ELR (cell line): ENCODE data around the gene SND1.

Experiments used
- DNase-seq: peaks from one replicate; pipeline ENCODE4 v3.0.0-alpha.2; 2015; ENCODE audit warnings: low read depth

Gene SND1

DNA sequence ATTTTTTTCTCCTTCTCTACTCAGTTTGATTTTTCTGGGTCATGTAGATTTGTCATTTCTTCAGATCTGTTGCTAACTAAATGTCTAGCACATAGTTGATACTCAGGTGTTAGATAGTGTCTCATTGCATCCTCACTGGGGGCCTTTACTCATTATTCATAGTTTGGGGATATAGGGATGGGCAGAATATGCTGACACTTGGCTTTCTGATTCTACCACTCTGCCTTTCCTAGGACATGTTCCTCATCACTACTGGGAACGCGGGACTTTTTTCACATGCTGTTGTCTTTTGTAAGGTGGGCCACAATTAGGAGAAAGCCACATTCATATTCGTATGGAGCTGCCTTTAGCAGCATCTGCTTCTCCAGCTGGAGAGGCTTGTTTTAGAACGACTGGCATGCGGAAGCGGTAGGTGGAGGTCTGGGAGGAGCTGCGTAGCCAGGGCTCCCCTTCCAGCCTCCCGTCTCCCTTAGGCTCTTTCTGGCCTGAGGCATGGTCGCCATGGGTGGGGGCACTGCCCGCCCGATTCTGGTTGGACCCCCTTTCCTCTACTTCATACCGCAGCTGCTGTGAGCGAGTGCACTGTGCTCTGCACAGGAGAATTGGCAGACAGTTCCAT is 78.8 kb downstream of the SND1 start:
- no peak for DNase-seq

DNA sequence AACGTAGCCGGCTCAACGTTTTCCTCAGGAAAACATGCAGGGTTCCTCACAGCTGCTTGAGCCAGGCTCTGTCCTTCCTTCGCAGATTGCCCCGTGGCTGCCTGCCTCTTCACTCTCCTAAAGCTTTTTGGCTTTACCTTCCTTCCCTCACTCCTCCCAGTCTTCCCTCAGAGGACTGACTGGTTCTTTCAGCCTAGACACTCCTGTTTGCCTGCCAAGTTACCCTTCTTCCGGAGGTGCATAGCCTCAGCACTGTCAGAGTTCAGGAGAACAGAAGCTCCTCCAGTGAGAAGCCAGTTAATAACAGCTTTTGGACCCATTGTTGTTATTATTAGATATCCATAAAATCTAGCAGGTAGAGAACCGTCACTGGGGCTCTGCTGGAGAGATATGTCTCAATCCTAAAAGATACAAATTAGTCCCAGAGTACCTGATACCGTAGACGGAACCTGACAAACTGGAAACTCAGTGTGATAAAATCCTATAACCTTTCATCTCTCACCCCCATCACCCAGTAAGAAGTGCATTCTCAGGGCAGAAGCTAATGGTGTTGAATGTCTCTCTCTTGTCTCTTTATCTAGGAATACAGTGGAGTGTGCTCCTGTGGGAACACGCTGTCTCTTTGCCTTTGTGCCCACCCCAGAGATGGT is 79.6 kb downstream of the SND1 start:
- no peak for DNase-seq

DNA sequence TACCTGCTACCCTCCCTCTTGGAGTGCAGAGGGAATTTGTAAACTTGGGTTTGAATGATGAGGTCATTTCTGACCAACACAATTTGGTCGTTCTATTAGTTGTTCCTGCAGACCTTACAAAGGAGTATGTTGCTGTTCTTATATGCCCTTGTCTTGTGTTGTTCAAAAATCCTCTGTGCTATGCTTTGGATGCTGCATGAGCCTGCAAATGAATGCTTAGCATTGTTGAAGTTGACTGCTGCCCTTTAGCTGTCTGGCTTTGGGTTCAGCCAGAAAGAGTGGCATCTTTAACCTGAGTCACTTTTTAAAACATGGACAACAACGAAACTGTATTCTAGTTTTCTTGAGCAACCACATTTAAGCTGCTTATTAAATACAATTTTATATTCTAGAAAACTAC is 80.3 kb downstream of the SND1 start:
- DNase-seq = no peak

DNA sequence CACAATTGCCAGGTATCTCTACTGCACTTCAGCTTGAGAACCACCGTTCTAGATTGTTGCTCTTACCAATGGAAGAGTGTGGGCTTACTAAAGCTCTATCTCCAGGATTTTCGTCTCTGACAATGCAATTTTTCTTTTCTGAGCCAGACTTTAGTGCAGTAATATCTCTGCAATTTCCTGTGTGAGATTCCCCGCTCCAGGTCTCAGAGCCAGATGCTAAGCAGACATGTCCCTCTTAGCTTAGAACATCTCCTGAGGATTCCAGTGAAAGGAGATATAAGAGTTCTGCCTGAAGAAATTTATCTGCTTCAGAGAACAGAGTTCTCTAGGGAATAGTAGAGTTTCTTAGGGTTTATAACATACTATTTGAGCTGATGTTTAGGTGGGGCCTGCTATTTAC is 82.0 kb downstream of the SND1 start:
- no peak for DNase-seq

DNA sequence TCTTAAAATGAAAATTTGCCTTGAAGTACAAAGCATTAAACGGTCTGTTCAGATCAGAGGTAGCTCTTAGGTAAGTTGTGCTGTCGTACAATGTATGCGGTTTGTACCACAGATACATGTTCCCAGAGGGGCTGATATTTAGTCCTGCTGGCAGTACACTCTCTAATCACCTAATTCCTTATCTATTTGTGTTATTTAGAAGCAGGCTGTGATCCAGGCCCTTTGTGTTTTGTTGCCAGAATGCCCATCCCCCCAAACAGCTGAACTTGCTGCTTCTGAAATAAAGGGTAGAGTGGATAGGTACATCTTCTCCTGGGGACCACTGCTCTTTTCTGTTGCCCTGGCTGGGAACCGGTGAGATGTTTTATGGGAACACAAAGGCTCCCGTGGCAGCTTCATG is 84.5 kb downstream of the SND1 start:
- no peak for DNase-seq

DNA sequence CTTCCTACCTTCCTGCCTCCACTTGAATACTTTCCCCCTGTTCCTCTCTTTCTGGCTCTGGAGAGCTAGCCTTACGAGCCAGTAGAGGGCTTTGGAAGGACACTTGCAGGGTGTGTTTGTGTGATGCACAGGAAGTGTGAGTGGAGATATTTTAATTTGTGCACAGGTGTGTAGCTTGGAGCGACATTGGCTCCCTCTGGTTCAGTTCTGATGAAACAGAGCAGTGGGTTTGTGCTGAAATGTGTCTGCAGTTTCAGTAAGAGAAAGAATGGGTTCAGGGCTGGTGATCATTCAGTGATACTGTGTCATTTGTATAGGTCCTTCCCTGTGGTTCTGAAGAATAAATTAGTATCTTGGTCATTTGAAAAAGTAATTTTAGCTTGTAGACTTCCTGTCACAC is 86.9 kb downstream of the SND1 start:
- no peak for DNase-seq

DNA sequence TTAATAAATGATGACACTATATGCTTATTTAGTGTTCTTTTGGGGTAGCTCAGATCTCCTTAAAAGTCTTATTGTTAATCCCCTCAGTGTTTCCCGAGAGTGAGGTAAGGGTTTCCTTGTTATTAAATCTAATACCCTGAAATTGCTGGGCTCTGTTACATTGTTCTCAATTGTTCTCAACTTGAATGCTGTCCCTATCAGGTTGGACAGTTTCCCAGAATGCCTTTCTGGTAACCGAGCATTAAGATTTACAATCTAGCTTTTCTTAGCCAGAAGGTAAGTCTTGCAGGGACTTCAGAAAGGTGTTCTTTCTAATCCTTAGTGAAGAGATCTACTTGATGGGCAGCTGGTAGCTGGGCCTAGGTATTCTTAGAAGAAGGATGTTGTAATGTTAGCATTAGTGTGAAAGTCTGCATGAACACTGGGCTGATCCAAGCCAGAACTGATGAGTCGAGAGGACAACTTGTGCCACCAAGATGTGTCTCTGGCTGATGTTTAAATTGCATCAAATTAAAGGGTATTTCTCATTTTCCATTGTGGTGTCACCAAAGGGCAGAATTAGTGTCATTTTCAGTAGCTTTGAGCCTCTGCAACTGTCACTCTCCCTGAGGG is 89.9 kb downstream of the SND1 start:
- no peak for DNase-seq

DNA sequence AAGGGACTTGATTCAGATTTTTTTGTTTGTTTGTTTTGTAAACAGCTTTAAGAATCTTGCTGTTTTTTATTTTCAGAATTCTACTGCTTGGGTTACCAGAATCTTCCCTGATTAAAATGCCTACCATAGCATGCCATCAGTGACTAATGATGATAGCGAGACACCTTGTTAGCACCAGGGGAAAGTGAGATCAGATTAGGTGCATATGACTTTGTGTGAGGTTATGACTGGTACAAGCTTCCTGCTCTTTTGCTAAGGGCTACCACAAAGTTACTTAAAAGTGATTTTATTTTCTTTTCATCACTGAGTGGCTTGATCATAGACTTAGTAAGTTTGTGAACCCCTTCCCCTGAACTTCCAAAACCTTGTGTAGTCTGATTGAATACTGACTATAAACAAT is 93.5 kb downstream of the SND1 start:
- no peak for DNase-seq

DNA sequence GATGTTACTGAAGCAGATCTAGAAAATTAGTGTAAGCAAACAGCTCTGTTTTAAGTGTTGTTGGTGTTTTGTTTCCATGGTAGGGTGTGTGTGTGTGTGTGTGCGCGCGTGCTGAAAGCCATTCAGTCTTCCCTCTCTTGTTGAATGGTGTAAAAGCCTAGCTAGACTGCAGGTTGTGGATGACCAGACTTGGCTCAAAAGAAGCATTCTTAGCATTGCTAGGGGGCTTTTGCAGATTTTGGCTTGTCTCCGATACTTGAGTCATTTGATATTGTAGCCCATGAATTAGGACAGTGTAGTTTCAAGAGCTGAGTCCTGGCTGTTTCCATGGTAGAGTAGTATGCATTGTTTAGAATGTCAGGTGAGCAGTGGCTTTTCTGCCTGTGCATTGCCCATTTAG is 99.1 kb downstream of the SND1 start:
- DNase-seq = no peak

DNA sequence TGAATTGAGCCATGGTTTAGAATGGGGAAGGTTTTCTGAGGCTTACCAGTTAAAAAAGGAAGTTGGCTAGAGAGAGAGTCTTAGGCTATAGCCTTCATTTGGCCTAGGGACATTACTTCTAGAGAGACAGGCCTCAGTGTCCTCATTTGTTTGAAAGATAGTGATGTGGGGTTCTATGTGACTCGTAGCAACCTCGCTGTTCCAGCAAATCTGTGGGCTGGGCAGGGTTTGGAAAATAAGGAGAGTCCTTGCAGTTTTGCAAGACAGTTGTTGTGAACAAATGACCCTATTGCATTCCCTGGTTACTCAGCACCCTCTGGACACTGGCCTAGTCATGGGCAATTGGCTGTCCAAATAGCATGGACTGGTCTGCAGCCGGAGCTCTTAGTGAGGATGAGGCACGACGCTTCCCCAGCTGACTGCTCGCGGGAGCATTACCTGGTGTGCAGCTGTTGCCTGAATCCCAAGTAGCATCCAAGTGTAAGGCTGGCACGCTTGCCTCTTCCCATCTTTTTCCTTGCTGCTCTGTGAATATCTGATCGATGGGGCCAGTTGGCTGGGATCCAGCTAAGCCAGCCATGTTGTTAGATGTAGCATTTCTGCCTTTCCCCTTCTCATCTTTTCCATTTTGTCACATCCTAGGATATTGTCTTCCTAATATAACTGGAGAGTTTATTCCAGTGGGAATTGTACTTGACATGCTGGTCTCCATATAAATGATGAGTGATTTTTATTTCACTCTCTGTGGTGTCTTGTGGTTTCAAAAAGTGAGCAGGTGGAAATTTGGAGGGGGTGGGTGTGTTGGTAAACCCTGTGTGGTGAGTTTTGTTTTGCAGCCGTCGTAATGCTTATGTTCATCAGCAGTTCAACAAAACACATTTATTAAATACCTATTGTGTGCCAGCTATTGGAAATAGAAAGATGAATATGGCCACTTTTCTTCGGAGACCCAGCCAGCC is 99.8 kb downstream of the SND1 start:
- DNase-seq = no peak

DNA sequence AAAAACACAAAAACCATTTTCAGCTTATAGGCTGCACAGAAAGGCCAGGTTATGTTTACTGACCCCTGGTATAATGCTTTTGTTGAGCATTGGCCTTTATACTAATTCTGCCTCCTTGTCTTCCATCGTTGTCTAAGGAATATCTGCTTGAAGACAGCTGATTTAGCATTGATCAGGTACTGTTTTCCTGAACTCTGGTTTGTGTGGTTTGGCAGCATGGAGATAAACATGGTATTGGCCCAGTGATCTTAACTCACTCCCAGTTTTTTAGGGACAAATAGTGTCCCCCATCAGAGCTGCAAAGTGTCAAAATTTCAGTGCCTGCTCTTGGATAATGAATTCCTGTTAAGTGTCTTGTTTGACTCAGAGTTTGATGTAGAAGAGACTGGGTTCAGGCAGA is 100.8 kb downstream of the SND1 start:
- no peak for DNase-seq

DNA sequence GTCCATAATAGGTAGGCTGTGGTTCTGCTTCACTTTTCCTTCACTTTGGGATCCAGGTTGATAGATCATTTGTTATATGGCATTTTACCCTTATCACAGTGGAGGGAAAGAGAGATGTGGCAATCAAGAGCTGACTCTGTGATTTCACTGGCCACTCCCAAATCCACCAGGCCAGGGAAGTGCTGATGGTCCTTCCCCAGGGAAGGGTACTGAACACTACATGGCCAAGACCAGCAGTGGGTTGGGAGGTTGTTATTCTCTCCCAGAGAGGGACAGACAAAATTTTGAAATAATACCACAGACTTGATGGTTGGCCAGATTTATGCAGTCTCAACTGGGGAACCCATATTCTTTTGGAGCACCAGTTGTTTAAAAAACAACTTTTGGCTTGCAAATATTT is 102.5 kb downstream of the SND1 start:
- DNase-seq = no peak

DNA sequence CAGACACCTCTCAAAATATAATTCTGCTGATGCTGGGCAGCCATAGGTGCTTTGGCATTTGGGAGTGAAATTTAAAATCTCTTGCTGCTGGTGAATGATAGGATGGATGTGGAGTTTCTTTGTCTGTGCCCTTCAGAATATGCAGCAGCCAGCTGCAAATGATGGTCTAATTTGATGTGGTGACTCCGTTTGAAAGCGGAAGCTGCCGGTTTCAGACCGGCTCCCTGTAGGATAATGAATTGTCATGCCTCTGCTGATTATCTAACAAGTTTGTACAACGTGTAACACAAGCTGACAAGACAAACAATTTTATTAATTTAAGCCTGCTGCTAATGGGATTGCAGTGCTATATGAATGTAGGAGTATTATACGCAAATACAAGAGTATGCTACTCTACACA is 103.5 kb downstream of the SND1 start:
- DNase-seq = no peak

DNA sequence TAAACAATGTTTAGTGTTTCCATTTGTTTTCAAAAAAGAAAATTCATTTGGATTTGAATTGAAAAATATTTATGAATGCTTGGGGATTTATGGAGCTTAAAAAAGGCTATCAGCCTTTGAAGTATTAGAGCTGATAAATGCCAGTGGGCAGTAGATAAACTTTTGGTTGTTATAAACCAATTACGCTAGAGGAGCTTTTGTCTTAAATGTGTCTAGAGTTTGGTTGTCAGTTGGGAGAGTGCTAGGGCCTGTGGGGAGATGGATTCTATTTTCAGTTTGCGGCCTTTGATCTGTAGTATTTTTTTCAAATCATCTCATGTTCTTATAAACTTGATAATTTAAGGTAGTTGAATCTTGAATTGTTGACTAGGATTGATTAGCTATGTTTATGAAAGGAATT is 104.0 kb downstream of the SND1 start:
- no peak for DNase-seq

DNA sequence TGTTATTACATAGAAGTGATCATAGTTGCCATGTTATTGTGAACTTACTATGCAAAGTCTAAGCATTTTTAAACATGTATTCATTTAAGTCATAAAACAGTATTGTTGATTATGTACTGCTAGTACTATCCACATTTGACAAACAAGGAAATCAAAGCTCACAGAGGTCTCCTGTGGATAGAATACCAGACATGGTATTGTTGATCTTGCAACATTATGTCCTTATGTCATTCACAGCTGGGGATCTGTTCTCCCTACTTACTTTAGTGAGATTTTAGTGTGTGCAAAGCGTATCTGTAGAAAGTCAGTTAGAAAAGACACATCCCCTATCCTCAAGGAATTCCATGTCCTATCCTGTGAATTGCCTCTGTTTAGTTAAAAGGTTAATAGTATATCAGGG is 106.1 kb downstream of the SND1 start:
- DNase-seq = no peak

DNA sequence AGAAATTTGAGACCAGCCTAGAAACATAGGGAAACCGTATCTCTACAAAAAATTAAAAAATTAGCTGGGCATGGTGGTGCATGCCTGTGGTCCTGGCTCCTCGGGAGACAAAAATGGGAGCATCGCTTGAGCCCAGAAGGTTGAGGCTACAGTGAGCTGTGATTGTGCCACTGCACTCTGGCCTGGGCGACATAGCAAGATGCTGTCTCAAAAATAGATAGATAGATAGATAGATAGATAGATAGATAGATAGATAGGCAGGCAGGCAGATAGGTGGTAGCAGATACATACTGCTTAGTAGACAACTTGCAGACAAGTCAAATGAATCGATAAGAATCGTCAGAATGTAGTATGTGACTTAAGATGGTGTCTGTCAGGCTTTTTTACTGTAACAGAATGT is 106.9 kb downstream of the SND1 start:
- no peak for DNase-seq

DNA sequence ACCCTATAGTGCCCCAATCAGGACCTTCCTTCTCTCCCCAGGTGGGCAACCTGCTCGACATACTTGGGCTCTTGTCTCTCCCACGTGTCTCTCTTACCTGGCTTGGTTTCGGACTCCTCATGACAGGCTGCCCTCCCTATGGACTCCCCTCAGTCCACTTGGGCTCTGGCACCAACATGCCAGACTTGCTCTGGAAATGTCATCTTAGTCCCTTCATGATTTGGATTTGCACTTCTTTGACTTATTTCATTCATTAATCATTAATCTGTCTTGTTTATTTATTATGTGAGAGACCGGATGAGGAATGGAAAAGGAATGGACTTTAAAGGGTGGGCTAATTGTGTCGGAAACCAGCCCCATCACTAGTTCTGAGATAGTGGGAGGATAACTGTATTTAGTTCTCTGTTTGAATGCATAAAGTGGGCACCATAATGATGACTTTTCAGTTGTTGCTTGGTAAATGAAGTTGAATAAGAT is 108.0 kb downstream of the SND1 start:
- no peak for DNase-seq

DNA sequence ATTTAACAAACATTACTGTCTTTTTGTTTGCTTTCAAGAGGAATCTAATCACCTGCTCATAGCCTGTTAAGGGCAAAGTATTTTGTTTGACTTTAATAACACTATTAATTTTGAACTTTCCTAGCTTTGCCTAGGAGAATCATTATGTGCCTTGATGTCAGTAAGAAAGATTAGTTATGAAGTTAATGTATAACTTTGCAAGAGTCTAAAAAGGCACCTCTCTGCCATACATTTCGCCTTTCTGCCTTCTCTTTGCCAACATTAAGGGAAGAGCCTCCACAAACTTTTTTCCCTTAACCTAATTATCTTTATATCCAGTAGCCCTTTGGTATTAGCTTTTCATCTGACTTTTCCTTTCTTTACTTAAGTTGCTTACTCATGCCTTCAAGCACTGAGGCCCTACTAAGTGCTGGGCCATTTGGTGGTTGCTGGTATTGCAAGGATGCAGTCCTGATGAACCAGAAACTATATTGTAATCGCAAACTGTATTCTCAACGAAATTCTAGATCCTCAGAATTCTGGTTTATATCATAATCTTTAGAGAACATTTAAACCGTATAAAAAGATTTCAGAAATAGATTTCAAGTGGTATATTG is 108.5 kb downstream of the SND1 start:
- no peak for DNase-seq

DNA sequence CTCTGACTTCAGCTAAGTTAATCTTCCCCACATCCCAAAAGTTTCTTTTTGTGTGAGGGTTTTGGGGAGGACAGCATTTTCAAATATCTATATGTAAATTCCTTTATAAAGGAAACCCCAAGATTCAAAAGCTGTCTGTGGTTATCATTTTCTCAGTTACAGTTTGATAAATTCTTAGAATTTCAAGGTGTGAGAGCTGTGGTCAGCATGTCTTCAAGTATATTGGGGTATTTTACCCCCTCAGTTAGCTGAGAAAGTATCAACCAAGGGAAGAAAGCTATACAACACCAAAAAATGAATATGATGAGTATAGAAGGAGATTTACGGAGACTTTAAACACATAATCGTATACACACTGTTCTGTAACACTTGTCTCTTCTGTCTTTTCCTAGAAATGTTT is 109.2 kb downstream of the SND1 start:
- no peak for DNase-seq

DNA sequence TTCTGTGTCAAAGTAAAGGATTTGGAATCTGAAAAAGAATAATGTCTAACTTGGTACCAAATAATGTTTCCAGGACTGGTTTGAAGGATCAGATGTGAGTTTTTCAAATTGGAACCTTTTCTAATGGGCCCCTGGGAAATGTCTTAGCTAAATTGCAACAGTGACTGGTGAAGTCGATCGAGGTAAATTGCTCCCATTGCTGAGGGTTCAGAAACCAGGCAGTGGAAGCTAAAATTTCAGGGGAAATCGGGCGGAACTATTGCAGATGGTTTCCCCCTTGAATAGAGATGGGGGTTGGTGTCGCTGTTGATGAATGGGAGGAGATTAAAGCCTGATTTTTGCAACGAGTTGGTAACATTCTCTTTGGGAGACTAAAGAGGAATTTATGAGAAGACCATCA is 112.7 kb downstream of the SND1 start:
- DNase-seq = no peak

DNA sequence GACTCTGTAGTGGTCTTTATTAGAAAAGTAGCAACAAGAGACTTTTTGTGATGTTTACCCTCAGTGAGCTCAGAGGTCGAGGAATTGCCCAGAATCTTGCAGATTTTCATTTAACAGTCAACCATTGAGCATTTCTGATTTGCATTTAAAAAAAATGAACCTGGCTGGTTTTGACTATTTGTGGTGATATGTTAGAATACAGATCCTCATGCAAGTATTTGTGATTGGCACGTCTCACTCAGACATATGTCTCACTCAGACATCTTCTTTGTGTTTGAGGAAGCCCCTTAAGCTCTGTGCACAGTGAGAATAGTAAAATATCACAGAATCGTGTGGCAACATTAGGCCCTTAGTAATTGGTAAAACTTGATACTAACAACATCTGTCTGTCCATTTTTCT is 113.2 kb downstream of the SND1 start:
- no peak for DNase-seq

DNA sequence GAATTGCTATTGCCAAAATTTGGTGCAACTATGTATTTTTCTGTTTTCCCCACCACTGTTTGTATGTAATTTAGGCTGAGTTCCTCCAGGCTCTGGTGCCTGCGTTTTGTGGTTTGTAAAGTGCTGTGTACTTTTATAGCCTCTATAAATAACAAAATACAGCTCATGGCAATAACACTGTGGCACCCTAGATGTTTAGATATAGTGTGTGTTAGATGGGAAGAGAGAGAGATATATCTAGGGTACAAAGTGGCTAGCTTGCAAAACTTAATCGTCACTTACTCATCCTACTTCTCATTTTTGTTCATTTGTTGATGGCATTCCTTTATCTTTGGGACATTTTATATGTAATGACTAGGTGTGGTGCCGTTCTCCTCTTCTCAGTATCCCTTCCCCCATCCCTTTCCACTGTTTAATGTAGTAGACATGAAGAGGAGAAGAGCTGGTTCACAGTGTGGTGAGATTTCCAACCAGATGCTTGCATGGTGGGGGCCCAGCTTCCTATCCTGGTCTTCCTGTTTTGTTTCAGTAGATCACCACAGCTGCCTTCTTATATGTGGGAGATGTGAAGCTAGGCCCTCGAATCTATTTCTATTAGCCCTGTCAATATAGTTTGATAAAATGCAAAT is 115.0 kb downstream of the SND1 start:
- DNase-seq = no peak
